Ovary (tissue), 9 donors: ENCODE data around the gene TTC33. TPM values are rescaled to one million over a fixed set of nuclear protein-coding genes. Genes with fewer than 3 reads are reported as not detected.

Source experiments
- DNase-seq, 5 donors: peaks; one replicate each; pipeline ENCODE4 v3.0.0-alpha.2; 2019 to 2020
- H3K27ac ChIP-seq, 2 donors: fragments of 200-600 bp; one replicate each; pipeline versions ENCODE4 v1.5.1 to v1.8.0; 2019 to 2022
- H3K27me3 ChIP-seq: fragments of 200-600 bp; one replicate; pipeline ENCODE4 v1.8.0; 2022
- H3K36me3 ChIP-seq: fragments of 200-600 bp; sonication (generic); one replicate; pipeline ENCODE4 v1.5.1; 2019
- H3K4me1 ChIP-seq: one replicate; pipeline ENCODE4 v1.8.1; 2013; ENCODE audit warnings: mild to moderate bottlenecking, moderate library complexity; ENCODE audit not compliant: insufficient read depth
- H3K4me3 ChIP-seq: fragments of 200-600 bp; sonication (generic); one replicate; pipeline ENCODE4 v1.5.1; 2017
- H3K9me3 ChIP-seq, 2 donors: fragments of 200-600 bp in 1 of 2; sonication (generic) in 1 of 2; one replicate each; pipeline versions ENCODE4 v1.5.1 to v1.8.1; 2013 to 2019; ENCODE audit warnings: mild to moderate bottlenecking in 1 of 2, moderate library complexity in 1 of 2
- CTCF ChIP-seq, 3 donors: fragments of 450-650 bp in 2 of 3; fragments of 200-600 bp in 1 of 3; IDR thresholded peaks; one replicate each; pipeline versions ENCODE4 v1.5.1 to v1.8.0; 2016 to 2022; ENCODE audit warnings: antibody characterized with exemption in 3 of 3, mild to moderate bottlenecking in 1 of 3
- EP300 ChIP-seq: sonication (generic); formaldehyde crosslinking; IDR thresholded peaks from one replicate; pipeline ENCODE4 v1.6.1; 2017; ENCODE audit warnings: antibody characterized with exemption
- POLR2A ChIP-seq: fragments of 450-650 bp; IDR thresholded peaks from one replicate; pipeline ENCODE4 v1.6.1; 2017; ENCODE audit warnings: antibody characterized with exemption, mild to moderate bottlenecking, moderate library complexity
- WGBS, 3 donors: extraction: QIAGEN DNeasy Blood & Tissue Kit in 1 of 3; methylation state at CpG; one replicate each; pipeline versions ENCODE4 v1.1.5 to v1.1.7; 2013 to 2017; 5-methylcytosine and 5-hydroxymethylcytosine counted together
- intact Hi-C, 4 donors: fragments of 100-400 bp; cut with DNase I; formaldehyde crosslinking; loops; one replicate each; pipeline versions ENCODE4 v1.11.0 to v1.15.1; 2022 to 2023
- polyA plus RNA-seq, 2 donors: library from polyadenylated mRNA; stranded (reverse); fragments of 200-250 nt in 1 of 2; fragments of 350-450 nt in 1 of 2; fragmentation: Illumina TruSeq in 1 of 2; extraction: RNeasy Lipid Tissue Mini Kit (QIAGEN cat#74804) in 1 of 2; gene quantifications; one replicate each; pipeline ENCODE4 v1.2.3, GENCODE V29; 2013 to 2014
- total RNA-seq, 7 donors: library from RNA; depleted of rRNA in 2 of 7; stranded (reverse); fragments of >200 nt in 2 of 7; fragmentation: NEBNext Ultra II Directional in 3 of 7; extraction: Animal tissue kit (Norgen Biotek cat#: 25700) in 3 of 7; gene quantifications; one replicate each; pipeline versions ENCODE4 v1.1.0 to v1.2.4, GENCODE V29; 2016 to 2023
- donor health status: DM: no; HTN: no; CAD: no; lungs with moderate emphysema.
- donor health status: DM: no; HTN: no; CAD: no.
- donor health status: Bipolar disorder and iron deficiency.
- donor health status: DM: yes; HTN: yes; CAD: no.
- donor health status: DM: no; HTN: no; CAD: no.
- donor health status: DM: yes; HTN: yes; CAD: no.

Gene TTC33
- total and polyA plus RNA-seq, 9 donors: 10.6 to 26.0 (median 18.8) TPM

GRCh38 chr5:40495237-40495635 lies 260.5 kb downstream of the TTC33 start:
- 46 to 53% (median 51%) methylated on average over 3 of the region's 3 CpGs for WGBS, 3 donors
- Histone ChIP-seq H3K27ac (no peak overlapping the region), H3K27me3 (no peaks in the 10 kb centered on the region), H3K4me1 (no peaks in the 10 kb centered on the region), H3K9me3 (no peaks in the 10 kb centered on the region), H3K36me3 (no peaks in the 10 kb centered on the region), H3K4me3 (no peak overlapping the region)
- DNase-seq: no peak
- intact Hi-C loops: no loop called here
- no peak for TF ChIP-seq CTCF (IDR thresholded peaks at IDR 0.05)
- no peak for TF ChIP-seq POLR2A
- no peak for TF ChIP-seq EP300

GRCh38 chr5:40494631-40495236 lies 261.0 kb downstream of the TTC33 start:
- no peaks in the 10 kb centered on the region for H3K4me1 ChIP-seq
- H3K9me3 ChIP-seq: no peaks in the 10 kb centered on the region
- no peak for TF ChIP-seq POLR2A
- TF ChIP-seq EP300: no peak
- TF ChIP-seq CTCF (IDR thresholded peaks at IDR 0.05): no peak
- H3K27ac ChIP-seq: no peak overlapping the region
- DNase-seq: no peak
- no peaks in the 10 kb centered on the region for H3K36me3 ChIP-seq
- H3K27me3 ChIP-seq: no peaks in the 10 kb centered on the region
- intact Hi-C loops: no loop called here
- WGBS, 3 donors: 85 to 90% (median 85%) methylated on average over 4 of the region's 4 CpGs
- no peak overlapping the region for H3K4me3 ChIP-seq

GRCh38 chr5:40492056-40492455 lies 263.7 kb downstream of the TTC33 start:
- TF ChIP-seq POLR2A (no peak), EP300 (no peak), CTCF (IDR thresholded peaks at IDR 0.05) (no peak)
- Histone ChIP-seq H3K4me3 (no peak overlapping the region), H3K4me1 (no peaks in the 10 kb centered on the region), H3K36me3 (no peaks in the 10 kb centered on the region), H3K27me3 (no peaks in the 10 kb centered on the region), H3K9me3 (no peaks in the 10 kb centered on the region), H3K27ac (no peak overlapping the region)
- intact Hi-C loops: no loop called here
- DNase-seq: no peak
- 82 to 94% (median 89%) methylated on average over 1 of the region's 1 CpG for WGBS, 3 donors

GRCh38 chr5:40491644-40492043 lies 264.1 kb downstream of the TTC33 start:
- intact Hi-C loops: no loop called here

GRCh38 chr5:40490464-40491111 lies 265.2 kb downstream of the TTC33 start:
- no peaks in the 10 kb centered on the region for H3K4me1 ChIP-seq
- no peak overlapping the region for H3K4me3 ChIP-seq
- DNase-seq: no peak
- intact Hi-C loops: no loop called here
- WGBS, 3 donors: 28 to 53% (median 40%) methylated on average over 4 of the region's 4 CpGs
- TF ChIP-seq POLR2A: no peak
- TF ChIP-seq CTCF (IDR thresholded peaks at IDR 0.05): no peak
- TF ChIP-seq EP300: no peak
- H3K36me3 ChIP-seq: no peaks in the 10 kb centered on the region
- H3K27ac ChIP-seq: no peak overlapping the region
- no peaks in the 10 kb centered on the region for H3K9me3 ChIP-seq
- no peaks in the 10 kb centered on the region for H3K27me3 ChIP-seq

More at GRCh38 chr5:40491644-40492043, 264.1 kb downstream of the TTC33 start:
- DNase-seq: no peak
- no peaks in the 10 kb centered on the region for H3K4me1 ChIP-seq
- H3K36me3 ChIP-seq: no peaks in the 10 kb centered on the region
- WGBS, 3 donors: 33 to 47% (median 35%) methylated on average over 1 of the region's 1 CpG
- no peaks in the 10 kb centered on the region for H3K27me3 ChIP-seq
- H3K27ac ChIP-seq: no peak overlapping the region
- no peaks in the 10 kb centered on the region for H3K9me3 ChIP-seq
- H3K4me3 ChIP-seq: no peak overlapping the region
- TF ChIP-seq POLR2A: no peak
- no peak for TF ChIP-seq EP300
